Neural cell (in vitro differentiated cells): ENCODE results near the gene NRCAM.

Experiments used
- EP300 ChIP-seq: fragments of 450-650 bp; conservative IDR thresholded peaks from 2 replicates; pipeline ENCODE4 v1.6.1; 2014; ENCODE audit warnings: antibody characterized with exemption, mild to moderate bottlenecking, moderate library complexity; ENCODE audit not compliant: poor library complexity, severe bottlenecking
- EZH2 ChIP-seq: fragments of 200-600, 300-800 bp; shearing (Covaris generic), sonication (generic); IDR thresholded peaks from 2 replicates; pipeline ENCODE4 v1.6.1; 2014; ENCODE audit warnings: antibody characterized with exemption, low read length, borderline replicate concordance, mild to moderate bottlenecking; ENCODE audit not compliant: insufficient read depth, poor library complexity, severe bottlenecking
- MXI1 ChIP-seq: fragments of 450-650 bp; conservative IDR thresholded peaks from 2 replicates; pipeline ENCODE4 v1.6.1; 2014; ENCODE audit warnings: antibody characterized with exemption, mild to moderate bottlenecking; ENCODE audit not compliant: poor library complexity, severe bottlenecking
- POLR2AphosphoS5 ChIP-seq: IDR thresholded peaks from 2 replicates; pipeline ENCODE4 v1.6.1; 2012
- RAD21 ChIP-seq: fragments of 450-650 bp; conservative IDR thresholded peaks from 2 replicates; pipeline ENCODE4 v1.6.1; 2014; ENCODE audit warnings: antibody characterized with exemption, mild to moderate bottlenecking, moderate library complexity
- SMC3 ChIP-seq: fragments of 450-650 bp; conservative IDR thresholded peaks from 2 replicates; pipeline ENCODE4 v1.6.1; 2014; ENCODE audit warnings: antibody characterized with exemption, mild to moderate bottlenecking, moderate library complexity; ENCODE audit not compliant: poor library complexity
- TAF1 ChIP-seq: IDR thresholded peaks from 2 replicates; pipeline ENCODE4 v1.6.1; 2012; ENCODE audit warnings: low read depth
- TF ChIP-seq, protein P1 (sequence below): fragments of 450-650 bp; IDR thresholded peaks from 2 replicates; pipeline ENCODE4 v1.5.1; 2014; ENCODE audit warnings: antibody characterized with exemption, mild to moderate bottlenecking, moderate library complexity; ENCODE audit not compliant: poor library complexity, severe bottlenecking
- TF ChIP-seq, protein P2 (sequence below): IDR thresholded peaks from 2 replicates; pipeline ENCODE4 v1.6.1; 2012; ENCODE audit warnings: borderline replicate concordance

DNA sequence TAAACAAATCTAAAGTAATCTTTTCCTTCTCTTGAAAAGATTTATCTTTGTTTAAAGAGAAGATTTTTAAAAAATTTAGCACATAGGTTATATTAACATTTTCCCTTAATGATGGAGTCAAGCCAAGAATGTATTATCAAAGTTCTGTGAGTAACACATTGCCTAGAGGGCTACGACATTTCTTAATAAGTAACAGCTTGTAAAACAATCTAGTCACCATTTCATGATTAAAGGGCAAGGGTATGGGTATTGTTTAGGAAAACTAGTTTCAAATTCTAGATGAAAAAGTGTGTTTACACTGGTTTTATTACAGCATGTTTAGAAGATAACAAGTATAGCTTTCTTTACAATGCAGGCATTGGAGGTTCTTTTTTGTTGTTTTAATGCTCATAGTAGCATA is 297.5 kb downstream of the NRCAM start:
- TF ChIP-seq, protein P1, sequence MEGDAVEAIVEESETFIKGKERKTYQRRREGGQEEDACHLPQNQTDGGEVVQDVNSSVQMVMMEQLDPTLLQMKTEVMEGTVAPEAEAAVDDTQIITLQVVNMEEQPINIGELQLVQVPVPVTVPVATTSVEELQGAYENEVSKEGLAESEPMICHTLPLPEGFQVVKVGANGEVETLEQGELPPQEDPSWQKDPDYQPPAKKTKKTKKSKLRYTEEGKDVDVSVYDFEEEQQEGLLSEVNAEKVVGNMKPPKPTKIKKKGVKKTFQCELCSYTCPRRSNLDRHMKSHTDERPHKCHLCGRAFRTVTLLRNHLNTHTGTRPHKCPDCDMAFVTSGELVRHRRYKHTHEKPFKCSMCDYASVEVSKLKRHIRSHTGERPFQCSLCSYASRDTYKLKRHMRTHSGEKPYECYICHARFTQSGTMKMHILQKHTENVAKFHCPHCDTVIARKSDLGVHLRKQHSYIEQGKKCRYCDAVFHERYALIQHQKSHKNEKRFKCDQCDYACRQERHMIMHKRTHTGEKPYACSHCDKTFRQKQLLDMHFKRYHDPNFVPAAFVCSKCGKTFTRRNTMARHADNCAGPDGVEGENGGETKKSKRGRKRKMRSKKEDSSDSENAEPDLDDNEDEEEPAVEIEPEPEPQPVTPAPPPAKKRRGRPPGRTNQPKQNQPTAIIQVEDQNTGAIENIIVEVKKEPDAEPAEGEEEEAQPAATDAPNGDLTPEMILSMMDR: no peak
- TF ChIP-seq, protein P2, sequence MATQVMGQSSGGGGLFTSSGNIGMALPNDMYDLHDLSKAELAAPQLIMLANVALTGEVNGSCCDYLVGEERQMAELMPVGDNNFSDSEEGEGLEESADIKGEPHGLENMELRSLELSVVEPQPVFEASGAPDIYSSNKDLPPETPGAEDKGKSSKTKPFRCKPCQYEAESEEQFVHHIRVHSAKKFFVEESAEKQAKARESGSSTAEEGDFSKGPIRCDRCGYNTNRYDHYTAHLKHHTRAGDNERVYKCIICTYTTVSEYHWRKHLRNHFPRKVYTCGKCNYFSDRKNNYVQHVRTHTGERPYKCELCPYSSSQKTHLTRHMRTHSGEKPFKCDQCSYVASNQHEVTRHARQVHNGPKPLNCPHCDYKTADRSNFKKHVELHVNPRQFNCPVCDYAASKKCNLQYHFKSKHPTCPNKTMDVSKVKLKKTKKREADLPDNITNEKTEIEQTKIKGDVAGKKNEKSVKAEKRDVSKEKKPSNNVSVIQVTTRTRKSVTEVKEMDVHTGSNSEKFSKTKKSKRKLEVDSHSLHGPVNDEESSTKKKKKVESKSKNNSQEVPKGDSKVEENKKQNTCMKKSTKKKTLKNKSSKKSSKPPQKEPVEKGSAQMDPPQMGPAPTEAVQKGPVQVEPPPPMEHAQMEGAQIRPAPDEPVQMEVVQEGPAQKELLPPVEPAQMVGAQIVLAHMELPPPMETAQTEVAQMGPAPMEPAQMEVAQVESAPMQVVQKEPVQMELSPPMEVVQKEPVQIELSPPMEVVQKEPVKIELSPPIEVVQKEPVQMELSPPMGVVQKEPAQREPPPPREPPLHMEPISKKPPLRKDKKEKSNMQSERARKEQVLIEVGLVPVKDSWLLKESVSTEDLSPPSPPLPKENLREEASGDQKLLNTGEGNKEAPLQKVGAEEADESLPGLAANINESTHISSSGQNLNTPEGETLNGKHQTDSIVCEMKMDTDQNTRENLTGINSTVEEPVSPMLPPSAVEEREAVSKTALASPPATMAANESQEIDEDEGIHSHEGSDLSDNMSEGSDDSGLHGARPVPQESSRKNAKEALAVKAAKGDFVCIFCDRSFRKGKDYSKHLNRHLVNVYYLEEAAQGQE: no peak
- TF ChIP-seq EZH2: no peak
- TF ChIP-seq MXI1: no peak
- no peak for TF ChIP-seq POLR2AphosphoS5
- TF ChIP-seq EP300: no peak
- TF ChIP-seq RAD21: no peak
- no peak for TF ChIP-seq TAF1
- no peak for TF ChIP-seq SMC3
